Bronchial smooth muscle cell (primary cell): ENCODE data around the gene OR13C5. TPM values are rescaled to one million over a fixed set of nuclear protein-coding genes. Genes with fewer than 3 reads are reported as not detected.

Source experiments
- total RNA-seq: library from RNA; depleted of rRNA; stranded (reverse); fragments of >200 nt; gene quantifications from 2 replicates; pipeline ENCODE4 v1.2.1, GENCODE V29; 2014

Gene OR13C5, protein sequence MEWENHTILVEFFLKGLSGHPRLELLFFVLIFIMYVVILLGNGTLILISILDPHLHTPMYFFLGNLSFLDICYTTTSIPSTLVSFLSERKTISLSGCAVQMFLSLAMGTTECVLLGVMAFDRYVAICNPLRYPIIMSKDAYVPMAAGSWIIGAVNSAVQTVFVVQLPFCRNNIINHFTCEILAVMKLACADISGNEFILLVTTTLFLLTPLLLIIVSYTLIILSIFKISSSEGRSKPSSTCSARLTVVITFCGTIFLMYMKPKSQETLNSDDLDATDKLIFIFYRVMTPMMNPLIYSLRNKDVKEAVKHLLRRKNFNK
- not detected in 2 replicates for total RNA-seq

DNA sequence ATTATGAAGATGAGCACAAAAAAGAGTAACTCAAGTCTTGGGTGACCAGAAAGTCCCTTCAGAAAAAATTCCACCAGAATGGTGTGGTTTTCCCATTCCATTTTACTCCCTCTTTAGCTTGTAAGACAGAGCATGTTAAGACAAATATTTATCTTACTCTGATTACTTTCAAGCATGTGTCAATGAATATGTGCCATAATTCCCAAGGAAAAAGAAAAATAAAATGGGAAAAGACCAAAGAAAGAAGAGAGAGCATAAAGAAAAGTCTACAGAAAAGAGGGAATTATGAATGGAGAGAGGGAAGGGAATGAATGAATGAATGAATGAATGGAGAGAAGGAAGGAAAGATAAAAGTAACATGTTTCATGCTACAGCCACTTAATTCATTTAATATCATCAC lies at the start of gene OR13C5:
TSS of gene OR13C5 (minus strand) at position 101 of the 400 bp plus-strand sequence. CDS start at position 101, 0 bp downstream.

DNA sequence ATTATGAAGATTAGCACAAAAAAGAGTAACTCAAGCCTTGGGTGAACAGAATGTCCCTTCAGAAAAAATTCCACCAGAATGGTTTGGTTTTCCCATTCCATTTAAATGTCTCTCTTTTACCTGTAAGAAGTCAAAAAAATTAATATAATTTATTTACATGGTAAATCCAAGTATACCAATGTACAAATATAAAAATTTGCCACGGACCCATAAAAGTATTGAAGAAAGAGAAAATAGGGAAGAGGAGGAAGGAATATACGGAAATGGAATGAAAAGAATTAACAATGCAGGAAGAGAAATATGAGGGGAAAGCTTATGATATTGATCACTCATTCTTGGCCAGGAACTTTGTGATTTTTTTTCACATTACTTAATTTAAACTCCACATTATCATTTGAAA lies 18.9 kb upstream of the OR13C5 start, which contains the start of gene OR13C9:
TSS of gene OR13C9 (minus strand) at position 101 of the 400 bp plus-strand sequence. CDS start at position 101, 0 bp downstream.

DNA sequence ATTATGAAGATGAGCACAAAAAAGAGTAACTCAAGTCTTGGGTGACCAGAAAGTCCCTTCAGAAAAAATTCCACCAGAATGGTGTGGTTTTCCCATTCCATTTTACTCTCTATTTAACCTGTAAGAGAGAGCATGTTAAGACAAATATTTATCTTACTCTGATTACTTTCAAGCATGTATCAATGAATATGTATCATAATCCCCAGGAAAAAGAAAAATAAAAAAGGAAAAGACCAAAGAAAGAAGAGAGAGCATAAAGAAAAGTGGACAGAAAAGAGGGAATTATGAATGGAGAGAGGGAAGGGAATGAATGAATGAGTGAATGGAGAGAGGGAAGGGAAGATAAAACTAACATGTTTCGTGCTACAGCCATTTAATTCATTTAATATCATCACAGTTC lies 6.3 kb upstream of the OR13C5 start, which contains the start of gene OR13C2:
TSS of gene OR13C2 (minus strand) at position 101 of the 400 bp plus-strand sequence. CDS start at position 101, 0 bp downstream.

DNA sequence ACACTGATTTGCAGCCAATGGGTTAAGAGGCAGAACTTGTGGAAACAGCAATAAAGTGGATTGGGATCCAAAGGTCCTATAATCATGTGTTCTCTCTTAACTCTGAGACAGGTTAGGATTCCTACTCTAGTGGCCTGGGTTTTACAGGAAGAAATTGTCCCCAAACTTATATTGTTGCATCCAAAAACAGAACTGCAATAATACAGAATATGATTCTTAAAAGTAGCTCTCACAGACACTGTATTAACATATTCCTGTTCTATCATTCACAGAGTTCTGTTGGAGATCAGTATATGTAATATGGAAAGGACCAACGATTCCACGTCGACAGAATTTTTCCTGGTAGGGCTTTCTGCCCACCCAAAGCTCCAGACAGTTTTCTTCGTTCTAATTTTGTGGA lies 30.3 kb downstream of the OR13C5 start, which contains the start of gene OR13C8:
TSS of gene OR13C8 (plus strand) at position 301 of the 400 bp plus-strand sequence. CDS start at position 301, 0 bp downstream.

Other genes starting within 250 kb of the OR13C5 start
- not detected in 2 replicates for gene OR13F1, start 95.2 kb downstream of the OR13C5 start, total RNA-seq
- not detected in 2 replicates for gene OR13C4, start 72.2 kb downstream of the OR13C5 start, total RNA-seq
- not detected in 2 replicates for gene OR13C3, start 62.6 kb downstream of the OR13C5 start, total RNA-seq
- not detected in 2 replicates for gene OR13C8, start 30.2 kb downstream of the OR13C5 start, total RNA-seq
- gene OR13C2, start 6.2 kb upstream of the OR13C5 start, total RNA-seq = not detected in 2 replicates
- gene OR13C9, start 18.8 kb upstream of the OR13C5 start, total RNA-seq = not detected in 2 replicates
- gene OR13D1, start 95.1 kb upstream of the OR13C5 start, total RNA-seq = not detected in 2 replicates
- gene NIPSNAP3A, start 148.3 kb upstream of the OR13C5 start, total RNA-seq = 12.4 and 26.0 TPM in 2 replicates
- gene NIPSNAP3B, start 164.7 kb upstream of the OR13C5 start, total RNA-seq = 0.79 and 0.94 TPM in 2 replicates